Psoas muscle (tissue), 8 donors: Measurements from ENCODE around the gene DSTYK. TPM values are rescaled to one million over a fixed set of nuclear protein-coding genes. Genes with fewer than 3 reads are reported as not detected.

Experiments used
- ATAC-seq, 4 donors: fragments of 200-7000 bp; cut with Tn5 transposase; one replicate each; pipeline ENCODE4 v1.9.1; 2020; ENCODE audit warnings: moderate library complexity in 3 of 4, mild to moderate bottlenecking in 2 of 4
- DNase-seq, 2 donors: peaks; one replicate each; pipeline ENCODE4 v3.0.0-alpha.2; 2020
- H3K27ac ChIP-seq: fragments of 200-600 bp; one replicate; pipeline ENCODE4 v1.8.0; 2022
- H3K27me3 ChIP-seq, 3 donors: fragments of 200-600 bp in 1 of 3; one replicate each; pipeline versions ENCODE4 v1.6.1 to v1.8.0; 2013 to 2022; ENCODE audit warnings: low read length in 2 of 3, mild to moderate bottlenecking in 2 of 3, moderate library complexity in 1 of 3; ENCODE audit not compliant: insufficient read depth in 3 of 3
- H3K36me3 ChIP-seq, 2 donors: fragments of 200-600 bp in 1 of 2; one replicate each; pipeline versions ENCODE4 v1.6.1 to v1.8.0; 2013 to 2022; ENCODE audit warnings: low read depth in 1 of 2, mild to moderate bottlenecking in 1 of 2, moderate library complexity in 1 of 2; ENCODE audit not compliant: insufficient read depth in 1 of 2
- H3K4me1 ChIP-seq: fragments of 200-600 bp; one replicate; pipeline ENCODE4 v1.8.0; 2022
- H3K4me3 ChIP-seq: fragments of 200-600 bp; one replicate; pipeline ENCODE4 v1.8.0; 2022; ENCODE audit warnings: mild to moderate bottlenecking
- H3K9me3 ChIP-seq: fragments of 200-600 bp; one replicate; pipeline ENCODE4 v1.8.0; 2022
- CTCF ChIP-seq: fragments of 200-600 bp; IDR thresholded peaks from one replicate; pipeline ENCODE4 v1.8.0; 2022; ENCODE audit warnings: antibody characterized with exemption
- WGBS, 3 donors: extraction: QIAGEN DNeasy Blood & Tissue Kit; methylation state at CpG; one replicate each; pipeline versions ENCODE4 v1.1.6 to v1.1.7; 2013; 5-methylcytosine and 5-hydroxymethylcytosine counted together
- intact Hi-C, 2 donors: fragments of 100-400 bp; cut with DNase I; formaldehyde crosslinking; loops; one replicate each; pipeline versions ENCODE4 v1.11.0 to v1.14.2; 2022
- polyA plus RNA-seq, 3 donors: library from polyadenylated mRNA; stranded (reverse); fragments of 200-250 nt; gene quantifications; one replicate each; pipeline ENCODE4 v1.2.3, GENCODE V29; 2013
- total RNA-seq, 4 donors: library from RNA; stranded (reverse); fragmentation: NEBNext Ultra II Directional in 2 of 4; extraction: Animal tissue kit (Norgen Biotek cat#: 25700) in 2 of 4; gene quantifications; one replicate each; pipeline versions ENCODE4 v1.2.1 to v1.2.4, GENCODE V29; 2021 to 2023
- donor health status: healthy with polysubstance abuse.
- donor health status: DM: no; HTN: no; CAD: no; lungs with moderate emphysema.
- donor health status: Bipolar disorder and iron deficiency.
- donor health status: healthy.
- donor health status: DM: yes; HTN: yes; CAD: no.
- donor health status: DM: no; HTN: no; CAD: no.
- donor health status: DM: no; HTN: no; CAD: no.
- donor health status: DM: yes; HTN: yes; CAD: no.

The DSTYK gene
- total and polyA plus RNA-seq, 7 donors = 2.3 to 22.6 (median 13.6) TPM

GRCh38 chr1:205217418-205217817 is 5.9 kb upstream of the DSTYK start:
- H3K4me3 ChIP-seq = no peak overlapping the region

GRCh38 chr1:205216588-205216987 is 5.1 kb upstream of the DSTYK start:
- H3K4me3 ChIP-seq = no peak overlapping the region
- no peaks in the 10 kb centered on the region for H3K27me3 ChIP-seq
- H3K27ac ChIP-seq = no peak overlapping the region
- TF ChIP-seq CTCF = no peak
- ATAC-seq (no peak), DNase-seq (no peak)
- no peaks in the 10 kb centered on the region for H3K9me3 ChIP-seq
- WGBS, 3 donors = 87 to 93% (median 89%) methylated on average over 4 of the region's 4 CpGs
- peaks cover 7% of the 10 kb centered on the region for H3K4me1 ChIP-seq
- intact Hi-C loops = no loop called here
- H3K36me3 ChIP-seq = no peaks in the 10 kb centered on the region

More at GRCh38 chr1:205217418-205217817, 5.9 kb upstream of the DSTYK start:
- DNase-seq (no peak), ATAC-seq (no peak)
- WGBS, 3 donors = 59 to 90% (median 89%) methylated on average over 3 of the region's 3 CpGs
- H3K27me3 ChIP-seq = no peaks in the 10 kb centered on the region
- H3K4me1 ChIP-seq = peaks cover under 1% of the 10 kb centered on the region
- H3K27ac ChIP-seq = no peak overlapping the region
- no peaks in the 10 kb centered on the region for H3K9me3 ChIP-seq
- H3K36me3 ChIP-seq = no peaks in the 10 kb centered on the region
- TF ChIP-seq CTCF = no peak
- intact Hi-C loops = no loop called here

GRCh38 chr1:205214756-205215155 is 3.3 kb upstream of the DSTYK start:
- intact Hi-C loops = loop anchor here in 1 of 2 donors (5.0 kb wide), 1 partner anchor 92 kb away; the partner anchor contains the start of gene RBBP5
- no peak for TF ChIP-seq CTCF
- Histone ChIP-seq H3K9me3 (no peaks in the 10 kb centered on the region), H3K27ac (no peak overlapping the region), H3K4me1 (peaks cover 14% of the 10 kb centered on the region), H3K36me3 (no peaks in the 10 kb centered on the region), H3K27me3 (no peaks in the 10 kb centered on the region), H3K4me3 (no peak overlapping the region)
- 45 to 65% (median 64%) methylated on average over 1 of the region's 1 CpG for WGBS, 3 donors
- ATAC-seq (no peak), DNase-seq (no peak)

- H3K27me3 ChIP-seq = no peaks in the 10 kb centered on the region
- ATAC-seq (no peak), DNase-seq (no peak)
- 43 to 46% (median 43%) methylated on average over 13 of the region's 13 CpGs for WGBS, 3 donors
- H3K4me3 ChIP-seq = peak overlapping the region; percentile 88
- no peaks in the 10 kb centered on the region for H3K9me3 ChIP-seq
- no peak for TF ChIP-seq CTCF
- H3K36me3 ChIP-seq = no peaks in the 10 kb centered on the region
- H3K27ac ChIP-seq = peak overlapping the region; percentile 94
- peaks cover 25% of the 10 kb centered on the region for H3K4me1 ChIP-seq
- intact Hi-C loops = loop anchor here in 1 of 2 donors (5.0 kb wide), 1 partner anchor 90 kb away; the partner anchor contains the start of gene RBBP5
Measured at GRCh38 chr1:205211839-205212536, 486 bp upstream of the DSTYK start.
